Measurements from ENCODE around the gene TMEM175.
"Not testable (repeated sequence)": the region's sequence is repeated elsewhere in the genome, so short reads cannot be mapped to it uniquely, and the experiment has no call there.

DNA sequence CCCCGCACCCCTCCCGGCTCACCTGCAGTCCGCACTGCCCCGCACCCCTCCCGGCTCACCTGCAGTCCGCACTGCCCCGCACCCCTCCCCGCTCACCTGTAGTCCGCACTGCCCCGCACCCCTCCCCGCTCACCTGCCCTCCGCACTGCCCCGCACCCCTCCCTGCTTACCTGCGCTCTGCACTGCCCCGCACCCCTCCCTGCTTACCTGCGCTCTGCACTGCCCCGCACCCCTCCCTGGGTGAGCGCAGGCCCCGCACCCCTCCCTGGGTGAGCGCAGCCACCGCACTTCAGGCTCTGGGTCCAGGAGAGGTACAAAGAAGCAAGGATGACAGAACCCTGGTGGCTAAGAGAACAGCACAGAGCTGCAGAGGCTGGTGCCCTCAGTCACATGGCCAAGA is 4.7 kb upstream of the TMEM175 start:
- TF ChIP-seq CTCF, POLR2A (IDR thresholded peaks at IDR 0.05): not testable (repeated sequence)

All from body of pancreas (tissue), 4 donors.